ENCODE data around the gene PIK3R3.

Gene PIK3R3

DNA sequence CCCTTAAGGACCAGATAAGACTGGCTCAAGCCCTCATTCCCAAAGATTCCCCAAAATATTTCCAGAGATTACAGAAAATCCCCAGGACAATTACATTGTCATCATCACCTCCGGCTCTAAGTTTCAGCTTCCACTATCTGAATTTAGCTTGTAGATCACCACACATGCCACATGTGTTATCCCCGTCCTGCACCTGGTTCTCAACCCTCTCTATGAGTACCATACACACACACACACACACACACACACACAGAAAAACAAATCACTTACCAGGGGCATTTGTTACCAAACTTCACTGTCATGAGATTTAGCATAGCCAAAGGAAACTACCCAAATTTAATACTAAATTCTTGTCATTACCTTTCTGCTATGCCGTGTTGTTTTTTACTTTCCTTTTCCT lies 27.1 kb upstream of the PIK3R3 start:
- no peak for DNase-seq
- in situ Hi-C loops (cut with HindIII; ENCODE audit: low pct_ligation_motif_present, low pct_unique_long_range_greater_than_20kb, low sequenced_read_pairs): no loop called here

DNA sequence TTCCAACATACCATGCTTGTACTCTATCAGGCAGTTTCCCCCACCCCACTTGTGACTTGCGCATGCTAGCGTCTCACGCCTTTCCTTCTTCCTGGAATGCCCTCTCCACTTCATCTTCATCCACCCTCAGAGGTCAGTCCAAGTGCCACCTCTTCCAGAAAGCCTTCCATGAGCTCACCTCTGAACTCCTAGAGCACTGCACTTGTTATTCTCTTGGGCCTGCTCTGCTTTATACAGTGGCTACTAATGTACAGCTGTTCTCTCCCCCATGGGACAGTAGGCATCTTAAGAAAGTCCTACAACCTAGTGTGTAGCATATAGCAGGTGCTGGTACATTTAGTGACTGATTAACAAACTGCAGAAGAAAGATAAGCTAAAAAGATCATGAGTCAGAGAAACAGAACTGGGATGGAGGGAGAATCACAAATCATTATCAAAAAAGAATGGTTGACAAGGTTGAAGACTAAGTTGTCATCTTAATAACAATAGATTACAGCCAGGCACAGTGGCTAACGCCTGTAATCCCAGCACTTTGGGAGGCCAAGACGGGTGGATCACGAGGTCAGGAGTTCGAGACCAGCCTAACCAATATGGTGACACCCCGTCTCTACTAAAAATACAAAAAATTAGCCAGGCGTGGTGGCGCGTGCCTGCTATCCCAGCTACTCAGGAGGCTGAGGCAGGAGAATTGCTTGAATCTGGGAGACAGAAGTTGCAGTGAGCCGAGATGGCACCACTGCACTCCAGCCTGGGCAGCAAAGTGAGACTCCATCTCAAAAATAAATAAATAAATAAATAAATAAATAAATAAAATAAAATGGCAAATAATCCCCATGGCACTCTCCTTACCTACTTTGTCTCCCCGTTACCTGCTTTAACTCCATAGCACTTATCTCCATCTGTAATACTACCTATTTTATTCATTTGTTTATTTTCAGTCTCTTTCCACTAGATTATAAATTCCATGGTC lies 26.2 kb upstream of the PIK3R3 start:
- in situ Hi-C loops (cut with HindIII; ENCODE audit: low pct_ligation_motif_present, low pct_unique_long_range_greater_than_20kb, low sequenced_read_pairs): no loop called here
- no peak for DNase-seq

GRCh38 chr1:46157916-46158311 lies 25.5 kb upstream of the PIK3R3 start:
- in situ Hi-C loops (cut with HindIII; ENCODE audit: low pct_ligation_motif_present, low pct_unique_long_range_greater_than_20kb, low sequenced_read_pairs): no loop called here
- no peak for DNase-seq

DNA sequence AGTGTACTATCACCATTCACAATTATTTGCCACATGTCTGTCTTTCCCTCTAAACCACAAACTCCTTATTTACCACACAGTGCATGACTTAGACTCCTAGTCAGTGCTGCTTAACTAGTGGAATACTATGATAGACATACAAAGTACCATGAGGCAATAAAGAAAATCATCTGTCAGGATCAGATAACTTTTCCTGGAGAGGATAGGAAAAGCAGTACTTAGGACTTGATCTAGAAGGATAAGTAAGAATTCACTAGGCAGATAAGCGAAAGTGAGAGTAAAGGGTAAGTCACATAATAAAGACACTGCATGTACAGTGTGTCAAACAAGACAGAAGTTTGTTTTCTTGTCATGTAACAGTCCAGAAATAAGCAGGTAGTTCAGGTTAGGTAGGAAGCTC lies 21.3 kb upstream of the PIK3R3 start:
- DNase-seq: no peak
- in situ Hi-C loops (cut with HindIII; ENCODE audit: low pct_ligation_motif_present, low pct_unique_long_range_greater_than_20kb, low sequenced_read_pairs): no loop called here

GRCh38 chr1:46153228-46153627 lies 20.8 kb upstream of the PIK3R3 start:
- in situ Hi-C loops (cut with HindIII; ENCODE audit: low pct_ligation_motif_present, low pct_unique_long_range_greater_than_20kb, low sequenced_read_pairs): no loop called here
- DNase-seq: no peak

DNA sequence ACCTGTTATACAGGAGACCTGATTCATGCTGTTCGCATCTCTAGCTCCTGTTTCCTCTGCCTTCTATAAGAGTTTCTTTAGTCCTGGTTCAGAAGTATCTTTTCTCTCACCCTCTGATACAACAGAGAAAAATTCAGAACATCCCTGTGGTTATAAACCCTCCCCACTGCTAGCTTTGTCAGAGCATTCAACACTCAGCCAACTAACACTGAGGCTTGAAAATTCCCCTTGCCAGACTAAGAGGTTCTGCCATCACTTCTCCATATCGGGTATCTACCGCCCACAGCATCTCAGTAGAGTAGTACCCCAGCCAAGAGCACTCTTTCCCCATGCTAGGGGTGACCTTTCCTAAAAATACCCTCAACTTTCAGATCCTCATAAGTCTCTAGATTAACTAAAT lies 19.6 kb upstream of the PIK3R3 start:
- in situ Hi-C loops (cut with HindIII; ENCODE audit: low pct_ligation_motif_present, low pct_unique_long_range_greater_than_20kb, low sequenced_read_pairs): no loop called here
- peak; percentile 37 for DNase-seq

DNA sequence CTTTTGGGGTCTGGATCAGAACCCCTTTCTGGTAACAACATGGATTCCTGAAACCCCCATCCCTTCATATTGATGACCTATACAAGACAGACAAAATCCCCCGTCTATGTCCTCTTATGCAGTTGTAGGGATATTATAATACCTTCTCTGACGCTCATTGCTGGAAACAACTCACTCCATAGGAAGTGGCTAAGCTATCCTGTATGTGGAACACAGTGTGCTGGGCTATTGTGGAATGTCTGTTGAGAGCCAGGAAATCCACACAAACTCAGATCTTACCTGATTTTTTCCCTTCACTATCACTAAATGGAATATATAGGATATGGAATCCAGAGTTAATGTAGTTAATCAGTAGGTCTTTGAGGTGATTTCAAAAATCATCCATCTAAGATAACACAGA lies 17.7 kb upstream of the PIK3R3 start:
- in situ Hi-C loops (cut with HindIII; ENCODE audit: low pct_ligation_motif_present, low pct_unique_long_range_greater_than_20kb, low sequenced_read_pairs): no loop called here
- DNase-seq: no peak

DNA sequence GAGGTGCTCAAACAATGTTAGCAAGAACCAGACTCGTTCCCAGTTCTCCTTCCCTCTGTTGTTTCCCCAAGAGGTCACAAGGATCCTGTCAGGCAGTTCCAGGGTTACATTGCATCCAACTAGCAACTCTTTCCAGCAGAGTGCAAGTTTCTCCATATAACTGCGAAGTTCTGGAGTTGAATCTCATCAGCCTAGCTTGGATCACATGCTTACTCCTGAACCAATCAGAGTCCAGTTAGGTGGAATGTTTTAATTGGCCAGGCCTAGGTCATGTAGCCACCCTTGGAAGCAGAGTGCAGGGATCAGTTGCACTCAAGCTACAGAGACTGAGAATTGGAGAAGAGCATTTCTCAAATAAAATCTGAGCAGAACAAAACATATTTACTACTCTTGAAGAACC lies 15.9 kb upstream of the PIK3R3 start:
- in situ Hi-C loops (cut with HindIII; ENCODE audit: low pct_ligation_motif_present, low pct_unique_long_range_greater_than_20kb, low sequenced_read_pairs): no loop called here
- DNase-seq: no peak

GRCh38 chr1:46137916-46138315 lies 5.5 kb upstream of the PIK3R3 start:
- DNase-seq: no peak
- in situ Hi-C loops (cut with HindIII; ENCODE audit: low pct_ligation_motif_present, low pct_unique_long_range_greater_than_20kb, low sequenced_read_pairs): no loop called here

DNA sequence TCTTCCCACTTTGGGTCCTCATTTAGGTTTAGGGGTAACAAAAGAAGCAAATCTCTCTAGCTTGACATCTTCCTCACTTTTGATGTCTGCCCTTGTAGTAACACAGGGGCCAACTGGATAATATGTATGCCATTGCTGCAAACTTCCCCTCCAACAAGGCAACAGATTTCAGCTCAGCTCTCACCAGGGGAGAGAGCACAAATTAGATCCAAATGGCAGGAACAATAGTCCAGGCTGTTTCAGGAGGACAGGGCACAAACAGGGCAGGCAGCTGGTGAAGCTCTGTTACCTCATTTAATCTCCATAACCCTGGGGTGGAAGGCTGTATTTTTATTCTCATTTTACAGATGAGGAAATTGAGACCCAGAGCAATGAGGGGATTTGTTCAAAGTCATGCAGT lies 4.3 kb upstream of the PIK3R3 start:
- DNase-seq: no peak
- in situ Hi-C loops (cut with HindIII; ENCODE audit: low pct_ligation_motif_present, low pct_unique_long_range_greater_than_20kb, low sequenced_read_pairs): no loop called here

DNA sequence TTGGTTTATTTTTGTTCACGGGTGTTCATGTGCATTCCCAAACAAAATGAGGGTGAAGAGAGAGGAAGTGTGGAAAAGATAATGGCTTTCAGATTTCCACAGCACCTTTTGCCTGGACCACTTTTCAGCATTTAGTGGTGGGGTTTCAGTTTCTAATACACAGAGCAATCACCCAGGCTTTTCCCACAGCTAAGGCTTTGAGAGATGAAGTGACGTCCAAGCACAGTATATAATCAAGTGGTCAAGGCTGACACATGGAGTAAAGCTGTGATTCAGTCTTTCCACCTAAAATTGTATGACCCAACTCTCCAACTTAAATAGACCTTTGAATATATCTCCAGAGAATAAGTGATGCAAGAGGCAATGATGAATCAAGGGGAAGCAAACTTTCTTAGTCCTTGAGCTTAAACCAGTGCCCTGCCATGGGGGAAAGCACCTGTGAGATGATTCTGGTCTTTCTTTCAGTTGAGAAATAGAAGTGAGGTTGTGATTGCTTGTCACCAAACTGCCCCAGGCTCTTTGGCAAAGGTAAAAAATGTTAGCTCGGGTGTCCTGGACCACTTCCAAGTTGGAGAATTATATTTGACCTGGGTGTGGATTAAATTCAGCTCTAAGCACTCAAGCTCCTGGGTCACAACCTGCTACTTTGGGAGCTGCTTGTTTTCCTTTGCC lies 2.4 kb upstream of the PIK3R3 start:
- in situ Hi-C loops (cut with HindIII; ENCODE audit: low pct_ligation_motif_present, low pct_unique_long_range_greater_than_20kb, low sequenced_read_pairs): no loop called here
- no peak for DNase-seq

DNA sequence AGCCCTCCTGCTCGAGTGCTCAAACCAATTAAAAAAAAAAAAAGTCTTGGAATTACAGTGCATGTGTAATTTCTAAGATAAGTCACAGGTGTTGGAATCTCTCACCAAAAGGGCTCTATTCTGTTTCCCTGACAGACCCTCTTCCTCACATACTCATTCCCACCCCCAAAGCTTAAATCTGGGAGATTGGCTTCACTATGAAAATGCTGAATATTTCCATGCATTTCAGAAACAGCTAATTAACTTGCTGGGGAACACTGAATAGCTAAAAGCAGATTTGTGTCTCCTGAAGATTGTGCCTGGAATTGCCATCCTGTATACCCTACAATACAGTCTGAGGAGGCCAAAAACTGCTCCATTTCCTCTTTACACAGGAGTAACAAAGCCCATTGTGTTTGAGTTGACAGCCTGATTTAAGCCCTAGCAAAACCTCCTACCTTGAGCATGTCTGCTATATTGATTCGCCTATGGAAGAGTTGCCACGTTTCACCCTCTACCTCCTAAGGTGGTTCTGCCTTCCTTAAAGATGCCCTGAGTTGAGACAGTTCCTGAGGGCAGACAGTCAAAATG lies 1.4 kb upstream of the PIK3R3 start:
- no peak for DNase-seq
- in situ Hi-C loops (cut with HindIII; ENCODE audit: low pct_ligation_motif_present, low pct_unique_long_range_greater_than_20kb, low sequenced_read_pairs): no loop called here

- in situ Hi-C loops (cut with HindIII; ENCODE audit: low pct_ligation_motif_present, low pct_unique_long_range_greater_than_20kb, low sequenced_read_pairs): no loop called here
- no peak for DNase-seq
Observed at GRCh38 chr1:46133181-46133658, 791 bp upstream of the PIK3R3 start.

GRCh38 chr1:46131712-46132528 lies 509 bp downstream of the PIK3R3 start:
- in situ Hi-C loops (cut with HindIII; ENCODE audit: low pct_ligation_motif_present, low pct_unique_long_range_greater_than_20kb, low sequenced_read_pairs): no loop called here
- peak; percentile 15 for DNase-seq

DNA sequence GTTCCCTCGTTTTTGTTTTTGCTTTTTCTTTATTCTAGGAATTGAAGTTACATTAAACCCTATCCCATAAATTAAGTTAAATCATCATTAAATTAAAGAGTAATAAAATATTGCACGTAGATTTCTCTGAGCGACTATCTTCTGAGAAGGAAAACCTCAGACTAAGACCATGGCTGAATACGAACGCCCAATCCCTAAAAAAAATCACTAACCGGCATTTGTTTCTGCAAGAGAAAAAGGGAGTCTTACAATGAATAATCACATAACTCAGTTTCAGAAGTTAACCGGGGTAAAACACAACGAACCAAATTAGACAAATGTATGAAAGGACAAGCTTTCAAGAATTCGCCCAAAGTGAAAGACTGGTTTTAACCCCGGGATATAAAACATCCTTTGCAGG lies 1.3 kb downstream of the PIK3R3 start:
- in situ Hi-C loops (cut with HindIII; ENCODE audit: low pct_ligation_motif_present, low pct_unique_long_range_greater_than_20kb, low sequenced_read_pairs): no loop called here
- peak; percentile 28 for DNase-seq

- in situ Hi-C loops (cut with HindIII; ENCODE audit: low pct_ligation_motif_present, low pct_unique_long_range_greater_than_20kb, low sequenced_read_pairs): no loop called here
- no peak for DNase-seq
Observed at GRCh38 chr1:46130606-46131005, 1.8 kb downstream of the PIK3R3 start.

DNA sequence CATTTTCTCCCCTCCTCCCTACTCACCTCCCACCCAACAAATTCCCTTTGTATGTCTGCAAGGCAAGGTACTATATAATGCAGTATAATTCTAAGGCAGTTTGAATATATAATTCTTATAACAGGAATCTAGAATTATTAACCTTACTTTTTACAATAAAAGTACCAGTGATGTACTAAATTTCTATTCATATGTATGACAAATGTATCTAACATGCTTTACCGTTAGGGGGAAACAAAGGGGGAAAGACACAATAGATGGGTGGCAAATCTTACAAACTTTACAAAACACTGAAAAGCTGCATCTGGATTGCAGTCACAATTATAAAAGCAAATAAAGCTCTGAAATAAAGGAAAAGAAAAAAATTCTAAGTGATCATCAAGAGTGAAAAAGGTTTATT lies 2.3 kb downstream of the PIK3R3 start:
- DNase-seq: no peak
- in situ Hi-C loops (cut with HindIII; ENCODE audit: low pct_ligation_motif_present, low pct_unique_long_range_greater_than_20kb, low sequenced_read_pairs): no loop called here

DNA sequence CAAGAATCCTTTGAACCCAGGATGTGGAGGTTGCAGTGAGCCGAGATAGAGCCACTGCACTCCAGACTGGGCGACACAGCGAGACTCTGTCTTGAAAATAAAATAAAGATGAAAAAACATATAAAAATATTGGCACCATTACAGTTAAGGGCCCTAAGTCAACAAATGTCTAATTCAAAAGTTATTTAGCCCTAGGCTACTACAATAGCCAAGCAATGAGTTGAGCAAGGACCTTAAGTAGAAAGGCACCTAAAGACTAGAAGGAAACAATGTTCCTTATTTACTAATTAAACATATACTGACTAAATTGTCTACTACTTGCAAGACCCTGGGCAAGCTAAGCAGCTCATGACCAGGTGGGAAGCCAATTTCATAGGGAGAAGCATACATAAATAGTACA lies 4.1 kb downstream of the PIK3R3 start:
- in situ Hi-C loops (cut with HindIII; ENCODE audit: low pct_ligation_motif_present, low pct_unique_long_range_greater_than_20kb, low sequenced_read_pairs): no loop called here
- no peak for DNase-seq

- no peak for DNase-seq
- in situ Hi-C loops (cut with HindIII; ENCODE audit: low pct_ligation_motif_present, low pct_unique_long_range_greater_than_20kb, low sequenced_read_pairs): no loop called here
Observed at GRCh38 chr1:46118856-46119255, 13.6 kb downstream of the PIK3R3 start.
